Astrocyte (in vitro differentiated cells and primary cell): Measurements from ENCODE around the gene YKT6. TPM values are rescaled to one million over a fixed set of nuclear protein-coding genes. Genes with fewer than 3 reads are reported as not detected.

Experiments
- DNase-seq: peaks from one replicate; pipeline ENCODE4 v3.0.0-alpha.2; 2010; ENCODE audit warnings: low read depth
- FAIRE-seq: peaks from 2 replicates; lab custom pipeline; 2011; peaks lifted over from hg19 to GRCh38; lab: Jason Lieb, UNC
- H2AFZ ChIP-seq: 2 replicates; pipeline ENCODE4 v1.6.0; 2012; ENCODE audit warnings: low read depth, low read length, inconsistent platforms
- H3K27ac ChIP-seq: 2 replicates; pipeline ENCODE4 v1.5.1; 2011; ENCODE audit warnings: low read depth, low read length, inconsistent platforms
- H3K27me3 ChIP-seq: 2 replicates; pipeline ENCODE4 v1.6.0; 2011; ENCODE audit warnings: low read length, inconsistent platforms; ENCODE audit not compliant: insufficient read depth
- H3K36me3 ChIP-seq: 2 replicates; pipeline ENCODE4 v1.5.1; 2011; ENCODE audit warnings: low read length, inconsistent platforms; ENCODE audit not compliant: insufficient read depth
- H3K4me1 ChIP-seq: 2 replicates; pipeline ENCODE4 v1.5.1; 2011; ENCODE audit warnings: low read length, inconsistent platforms; ENCODE audit not compliant: insufficient read depth
- H3K4me2 ChIP-seq: 2 replicates; pipeline ENCODE4 v1.6.0; 2012; ENCODE audit warnings: low read length, inconsistent platforms
- H3K4me3 ChIP-seq: 2 replicates; pipeline ENCODE4 v1.5.1; 2011; ENCODE audit warnings: low read depth, mild to moderate bottlenecking, low read length, inconsistent platforms; ENCODE audit not compliant: insufficient read depth
- H3K79me2 ChIP-seq: 2 replicates; pipeline ENCODE4 v1.6.0; 2012; ENCODE audit warnings: mild to moderate bottlenecking, low read length, inconsistent platforms; ENCODE audit not compliant: insufficient read depth
- H3K9ac ChIP-seq: 2 replicates; pipeline ENCODE4 v1.6.0; 2012; ENCODE audit warnings: mild to moderate bottlenecking, low read length, inconsistent platforms
- H3K9me3 ChIP-seq: 2 replicates; pipeline ENCODE4 v1.5.1; 2012; ENCODE audit warnings: low read depth, mild to moderate bottlenecking, low read length, inconsistent platforms; ENCODE audit not compliant: insufficient read depth
- H4K20me1 ChIP-seq: 2 replicates; pipeline ENCODE4 v1.6.0; 2012; ENCODE audit warnings: low read length, inconsistent platforms; ENCODE audit not compliant: insufficient read depth
- H3K27ac Mint-ChIP-seq: one replicate; pipeline ENCODE4 v1.8.0; 2021; ENCODE audit warnings: mild to moderate bottlenecking, mixed read lengths; ENCODE audit not compliant: unreplicated experiment
- H3K27me3 Mint-ChIP-seq: one replicate; pipeline ENCODE4 v1.8.0; 2021; ENCODE audit warnings: low read depth, mixed read lengths; ENCODE audit not compliant: unreplicated experiment
- H3K36me3 Mint-ChIP-seq: one replicate; pipeline ENCODE4 v1.8.0; 2021; ENCODE audit warnings: low read depth, mixed read lengths; ENCODE audit not compliant: unreplicated experiment
- H3K4me1 Mint-ChIP-seq: one replicate; pipeline ENCODE4 v1.8.0; 2021; ENCODE audit warnings: low read depth, mixed read lengths; ENCODE audit not compliant: unreplicated experiment
- H3K4me3 Mint-ChIP-seq: one replicate; pipeline ENCODE4 v1.8.0; 2021; ENCODE audit warnings: mild to moderate bottlenecking, moderate library complexity, mixed read lengths; ENCODE audit not compliant: unreplicated experiment
- H3K9me3 Mint-ChIP-seq: one replicate; pipeline ENCODE4 v1.8.0; 2021; ENCODE audit warnings: mild to moderate bottlenecking, mixed read lengths; ENCODE audit not compliant: unreplicated experiment
- EZH2 ChIP-seq: IDR thresholded peaks from 2 replicates; pipeline ENCODE4 v1.6.1; 2012; ENCODE audit warnings: mild to moderate bottlenecking, low read length, inconsistent platforms; ENCODE audit not compliant: insufficient read depth
- total RNA-seq: library from RNA; stranded (reverse); gene quantifications from 2 replicates; pipeline ENCODE4 v1.2.1, GENCODE V29; 2021
- TF ChIP-seq, protein P1 (sequence below): IDR thresholded peaks from 2 replicates; pipeline ENCODE4 v1.5.1; 2011; ENCODE audit warnings: low read depth, mild to moderate bottlenecking, inconsistent platforms, low read length, moderate library complexity; ENCODE audit not compliant: insufficient read depth

YKT6 gene
- total RNA-seq, 1 donor from 2014 or later = 216 TPM

DNA sequence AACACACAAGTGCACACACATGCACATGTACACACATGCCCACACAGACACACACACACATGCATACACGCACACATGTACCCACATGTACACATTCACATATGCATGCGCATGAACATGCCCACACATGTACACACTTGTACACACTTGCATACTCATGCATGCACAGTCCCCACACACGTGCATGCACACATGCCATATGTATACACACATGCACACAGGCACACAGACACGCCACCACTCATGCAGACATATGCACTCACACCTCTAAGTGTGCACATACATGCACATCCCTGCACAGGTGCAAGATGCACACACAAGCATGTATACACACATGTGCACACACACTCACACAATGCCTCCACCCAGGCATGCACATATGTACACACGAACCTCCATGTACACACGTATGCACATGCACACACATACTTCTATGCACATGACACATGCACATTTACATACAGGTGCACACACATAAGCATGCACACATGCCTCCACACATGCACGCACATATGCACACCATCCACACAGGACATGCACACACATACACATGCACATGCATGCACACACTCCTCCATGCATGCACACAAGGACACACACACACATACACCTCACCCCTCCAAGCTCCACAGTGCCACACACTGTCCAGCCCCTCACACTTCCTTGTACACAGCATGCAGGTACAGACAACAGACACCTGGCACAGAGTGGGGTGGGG lies 45.8 kb downstream of the YKT6 start:
- Histone ChIP-seq H2AFZ (no peak overlapping the region), H3K4me2 (no peak overlapping the region), H3K4me1 (no peaks in the 10 kb centered on the region), H3K27ac (no peak overlapping the region), H3K9me3 (no peaks in the 10 kb centered on the region), H4K20me1 (no peaks in the 10 kb centered on the region), H3K27me3 (no peaks in the 10 kb centered on the region), H3K4me3 (no peak overlapping the region), H3K79me2 (no peaks in the 10 kb centered on the region), H3K9ac (no peak overlapping the region), H3K36me3 (no peaks in the 10 kb centered on the region)
- Mint-ChIP-seq H3K27me3 (peaks cover 30% of the 10 kb centered on the region), H3K36me3 (peaks cover 2% of the 10 kb centered on the region), H3K4me3 (no peak overlapping the region), H3K9me3 (peaks cover 2% of the 10 kb centered on the region), H3K4me1 (no peaks in the 10 kb centered on the region), H3K27ac (no peak overlapping the region)
- DNase-seq (no peak), FAIRE-seq (no peak)
- TF ChIP-seq EZH2 = no peak
- TF ChIP-seq, protein P1, sequence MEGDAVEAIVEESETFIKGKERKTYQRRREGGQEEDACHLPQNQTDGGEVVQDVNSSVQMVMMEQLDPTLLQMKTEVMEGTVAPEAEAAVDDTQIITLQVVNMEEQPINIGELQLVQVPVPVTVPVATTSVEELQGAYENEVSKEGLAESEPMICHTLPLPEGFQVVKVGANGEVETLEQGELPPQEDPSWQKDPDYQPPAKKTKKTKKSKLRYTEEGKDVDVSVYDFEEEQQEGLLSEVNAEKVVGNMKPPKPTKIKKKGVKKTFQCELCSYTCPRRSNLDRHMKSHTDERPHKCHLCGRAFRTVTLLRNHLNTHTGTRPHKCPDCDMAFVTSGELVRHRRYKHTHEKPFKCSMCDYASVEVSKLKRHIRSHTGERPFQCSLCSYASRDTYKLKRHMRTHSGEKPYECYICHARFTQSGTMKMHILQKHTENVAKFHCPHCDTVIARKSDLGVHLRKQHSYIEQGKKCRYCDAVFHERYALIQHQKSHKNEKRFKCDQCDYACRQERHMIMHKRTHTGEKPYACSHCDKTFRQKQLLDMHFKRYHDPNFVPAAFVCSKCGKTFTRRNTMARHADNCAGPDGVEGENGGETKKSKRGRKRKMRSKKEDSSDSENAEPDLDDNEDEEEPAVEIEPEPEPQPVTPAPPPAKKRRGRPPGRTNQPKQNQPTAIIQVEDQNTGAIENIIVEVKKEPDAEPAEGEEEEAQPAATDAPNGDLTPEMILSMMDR = no peak

DNA sequence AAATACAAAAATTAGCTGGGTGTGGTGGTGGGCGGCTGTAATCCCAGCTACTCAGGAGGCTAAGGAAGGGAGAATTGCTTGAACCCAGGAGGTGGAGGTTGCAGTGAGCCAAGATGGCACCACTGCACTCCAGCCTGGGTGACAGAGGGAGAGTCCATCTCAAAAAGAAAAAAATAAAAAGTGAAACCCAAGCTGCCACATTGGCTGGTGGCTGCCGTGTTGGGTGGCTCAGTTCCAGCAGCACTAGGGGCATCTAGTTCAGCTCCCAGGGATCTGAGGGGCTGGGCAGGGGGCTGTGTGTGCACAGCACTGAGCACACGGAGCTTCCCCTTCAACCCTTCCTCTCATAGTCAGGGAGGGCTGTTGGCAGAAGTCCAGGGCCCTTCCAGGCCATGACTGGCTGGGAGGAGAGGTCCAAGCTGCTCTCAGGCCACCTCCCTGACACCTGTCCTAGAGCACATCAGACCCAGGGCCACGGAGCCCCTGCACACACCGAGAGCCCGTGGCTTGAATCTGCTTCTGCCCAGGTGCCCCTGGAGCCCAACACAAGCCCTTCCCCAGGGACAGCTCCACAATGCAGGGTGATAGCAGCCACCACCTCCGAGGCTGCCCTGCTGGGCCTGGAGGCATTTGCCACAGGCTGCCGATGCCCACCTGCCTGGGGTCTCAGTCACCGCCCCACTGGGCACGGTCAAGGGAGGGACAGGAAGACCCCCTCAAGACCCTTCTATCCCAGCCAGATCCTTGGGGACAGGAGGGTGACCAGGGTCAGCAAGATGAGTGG lies 47.3 kb downstream of the YKT6 start:
- Mint-ChIP-seq H3K27ac (no peak overlapping the region), H3K27me3 (peaks cover 29% of the 10 kb centered on the region), H3K9me3 (peaks cover 2% of the 10 kb centered on the region), H3K4me3 (no peak overlapping the region), H3K4me1 (no peaks in the 10 kb centered on the region), H3K36me3 (peaks cover 2% of the 10 kb centered on the region)
- DNase-seq (no peak), FAIRE-seq (no peak)
- no peaks in the 10 kb centered on the region for H3K4me1 ChIP-seq
- H3K27me3 ChIP-seq = no peaks in the 10 kb centered on the region
- no peak for TF ChIP-seq EZH2
- TF ChIP-seq, protein P1 = no peak
- no peak overlapping the region for H3K4me3 ChIP-seq
- H4K20me1 ChIP-seq = no peaks in the 10 kb centered on the region
- no peak overlapping the region for H3K4me2 ChIP-seq
- H3K27ac ChIP-seq = no peak overlapping the region
- no peak overlapping the region for H2AFZ ChIP-seq
- H3K9ac ChIP-seq = no peak overlapping the region
- H3K9me3 ChIP-seq = no peaks in the 10 kb centered on the region
- no peaks in the 10 kb centered on the region for H3K79me2 ChIP-seq
- no peaks in the 10 kb centered on the region for H3K36me3 ChIP-seq
